Ureter (tissue), 1 donor: ENCODE measurements around the gene TXNDC11. TPM values are rescaled to one million over a fixed set of nuclear protein-coding genes. Genes with fewer than 3 reads are reported as not detected.

Experiments used
- DNase-seq: peaks from one replicate; pipeline ENCODE4 v3.0.0-alpha.2; 2020; ENCODE audit warnings: low spot score
- total RNA-seq: library from RNA; stranded (reverse); gene quantifications from one replicate; pipeline ENCODE4 v1.2.4, GENCODE V29; 2023
- donor health status: DM: yes; HTN: yes; CAD: no.

Gene TXNDC11
- total RNA-seq, 1 donor from 2014 or later, result 49.9 TPM

DNA sequence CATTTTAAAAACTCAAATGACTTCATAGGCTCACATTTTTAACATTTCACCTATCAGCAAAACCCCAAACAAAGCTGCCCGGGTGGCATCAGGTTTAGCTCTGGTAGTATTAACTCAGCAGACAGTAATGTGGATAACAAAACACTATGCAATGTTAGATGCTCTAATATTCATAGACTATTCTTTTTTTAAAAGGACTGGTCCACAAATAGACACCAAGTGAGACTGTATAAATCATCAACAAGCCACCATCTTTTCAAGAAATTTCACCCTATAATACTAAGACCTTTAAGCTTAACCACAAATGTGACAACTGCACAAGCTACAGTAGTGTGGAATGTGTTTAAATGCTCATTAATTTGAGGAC, 54.2 kb downstream of the TXNDC11 start:
- DNase-seq, result no peak

DNA sequence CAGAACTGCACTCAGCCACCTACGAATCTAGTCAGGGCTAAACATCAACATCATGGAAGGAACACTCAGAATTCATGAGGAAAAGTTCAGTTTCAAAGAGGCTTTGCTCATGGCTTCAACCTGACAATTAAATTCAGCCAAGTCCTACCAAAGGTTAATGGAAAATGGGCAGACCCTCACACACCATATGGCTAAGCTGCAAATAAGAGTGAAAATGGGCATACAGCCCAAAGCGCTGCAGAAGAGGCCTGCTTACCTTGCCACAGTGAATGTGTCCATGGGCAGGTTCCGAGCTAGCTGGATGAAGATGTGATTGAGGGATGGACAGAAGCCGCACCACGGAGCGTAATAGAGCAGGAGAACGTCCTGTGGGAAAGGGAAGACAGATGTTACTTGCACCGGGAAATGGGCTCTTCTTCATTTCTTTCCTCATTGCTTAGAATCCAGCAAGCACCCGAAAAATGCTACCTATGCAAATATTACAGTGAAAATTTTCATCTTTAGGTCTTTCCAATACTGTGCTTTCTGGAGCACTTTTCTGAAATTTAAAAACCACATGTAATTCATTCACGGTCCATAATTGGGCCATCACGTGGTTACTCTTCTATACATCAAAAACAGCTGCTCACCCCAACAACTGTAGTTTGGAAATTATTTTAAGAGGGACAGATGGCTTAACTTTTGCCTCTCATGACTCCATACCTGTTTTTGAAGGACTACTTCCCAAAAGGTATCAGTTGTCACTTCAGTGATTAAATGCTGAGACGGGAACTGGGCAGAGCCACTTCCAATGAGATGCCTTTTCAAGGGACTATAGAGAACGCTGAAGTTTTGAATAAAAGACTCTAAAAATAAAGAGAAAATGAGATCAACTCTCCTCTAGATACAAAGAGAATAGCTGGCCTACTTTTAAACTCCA, 54.8 kb downstream of the TXNDC11 start:
- no peak for DNase-seq

DNA sequence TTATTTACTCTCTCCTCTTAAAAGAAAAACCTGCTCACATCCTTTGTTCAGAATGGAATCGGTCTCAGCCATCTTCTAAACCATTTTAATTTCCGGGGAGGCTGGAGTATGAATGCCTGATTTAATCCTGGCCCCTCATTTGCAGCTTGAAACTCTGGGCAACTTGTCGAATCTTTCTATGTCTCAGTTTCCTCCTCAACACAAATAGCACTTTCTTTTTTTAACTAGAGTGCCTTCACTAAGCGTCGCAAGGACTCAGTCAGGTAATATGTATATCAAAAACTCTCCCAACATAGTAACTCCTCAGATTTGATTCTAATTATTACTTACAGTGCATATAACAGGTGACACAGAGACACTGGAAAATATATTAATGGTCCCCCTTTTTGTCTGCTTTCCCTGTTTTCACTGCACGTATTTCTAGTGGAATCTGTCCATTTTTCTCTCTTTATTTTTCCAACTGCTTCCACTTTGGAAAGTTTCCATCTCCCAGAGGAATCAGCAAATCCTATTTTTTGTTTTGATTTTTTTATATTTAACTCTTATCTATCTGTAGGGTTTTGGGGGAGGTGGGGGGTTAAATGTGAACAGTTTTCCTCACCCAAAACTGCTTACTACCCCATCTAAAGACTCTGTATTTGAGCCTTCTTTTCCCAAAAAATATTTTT, 55.8 kb downstream of the TXNDC11 start:
- DNase-seq, result no peak

DNA sequence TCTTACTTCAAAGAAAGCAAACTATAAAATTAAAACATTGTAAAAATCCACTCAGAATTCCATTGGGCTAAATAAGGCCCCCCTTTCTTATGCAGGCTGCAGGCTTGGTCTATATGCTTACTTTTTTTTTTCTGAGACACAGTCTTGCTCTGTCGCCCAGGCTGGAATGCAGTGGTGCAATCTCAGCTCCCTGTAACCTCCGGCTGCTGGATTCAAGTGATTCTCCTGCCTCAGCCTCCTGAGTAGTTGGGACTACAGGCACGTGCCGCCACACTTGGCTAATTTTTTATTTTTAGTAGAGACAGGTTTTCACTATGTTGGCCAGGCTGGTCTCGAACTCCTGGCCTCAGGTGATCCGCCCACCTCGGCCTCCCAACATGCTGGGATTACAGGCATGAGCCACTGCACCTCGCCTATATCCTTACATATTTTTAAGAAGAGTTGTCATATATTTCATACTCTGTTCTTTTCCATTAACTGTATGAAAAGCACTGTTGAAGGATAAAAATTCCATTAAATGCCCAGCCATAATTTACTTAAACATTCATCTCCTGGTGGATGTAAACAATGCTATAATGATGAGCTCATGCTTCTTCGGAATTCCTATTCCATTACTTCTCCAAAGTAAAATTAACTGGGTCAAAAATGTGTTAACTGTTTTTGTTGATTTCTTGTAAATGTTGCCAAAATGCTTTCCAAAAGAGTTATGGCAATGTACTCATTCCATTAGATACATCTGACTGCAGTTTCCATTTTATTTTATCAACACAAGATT, 56.6 kb downstream of the TXNDC11 start:
- no peak for DNase-seq

DNA sequence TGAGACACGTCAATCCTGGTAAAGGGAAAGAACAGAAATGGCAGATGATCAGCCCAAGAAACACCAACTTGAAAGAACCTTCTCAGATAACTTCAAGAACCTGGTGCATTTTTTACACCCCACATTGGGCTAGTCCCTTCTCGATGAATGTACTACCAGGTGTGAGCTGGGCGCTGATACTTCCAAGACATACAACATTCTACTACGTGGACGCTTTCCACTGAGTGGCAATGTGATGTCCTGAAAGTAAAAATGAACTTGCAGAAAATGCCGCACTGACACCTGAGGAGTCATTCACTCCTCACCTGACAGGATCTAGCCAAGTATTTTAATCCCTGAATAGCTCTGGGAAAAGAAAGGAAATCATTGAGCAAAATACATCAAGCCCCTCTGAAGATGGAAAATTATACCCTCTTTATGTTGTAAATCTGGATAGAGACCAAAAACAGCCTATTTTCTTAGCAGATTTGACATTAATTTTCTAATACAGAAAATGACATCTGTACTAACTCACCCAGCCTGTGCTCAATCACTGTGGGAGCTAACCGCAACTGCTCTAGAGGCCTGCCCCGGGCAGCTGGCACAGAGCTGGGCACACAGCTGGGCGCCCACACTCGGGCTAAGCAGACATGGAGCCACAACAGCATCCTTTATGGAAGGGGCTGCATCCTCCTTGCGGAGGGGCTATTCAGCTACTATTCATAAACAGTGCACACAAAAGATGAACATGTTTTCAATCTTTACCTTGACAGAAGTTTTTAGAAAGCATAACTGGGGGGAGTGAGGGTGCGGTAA, 58.2 kb downstream of the TXNDC11 start:
- no peak for DNase-seq

DNA sequence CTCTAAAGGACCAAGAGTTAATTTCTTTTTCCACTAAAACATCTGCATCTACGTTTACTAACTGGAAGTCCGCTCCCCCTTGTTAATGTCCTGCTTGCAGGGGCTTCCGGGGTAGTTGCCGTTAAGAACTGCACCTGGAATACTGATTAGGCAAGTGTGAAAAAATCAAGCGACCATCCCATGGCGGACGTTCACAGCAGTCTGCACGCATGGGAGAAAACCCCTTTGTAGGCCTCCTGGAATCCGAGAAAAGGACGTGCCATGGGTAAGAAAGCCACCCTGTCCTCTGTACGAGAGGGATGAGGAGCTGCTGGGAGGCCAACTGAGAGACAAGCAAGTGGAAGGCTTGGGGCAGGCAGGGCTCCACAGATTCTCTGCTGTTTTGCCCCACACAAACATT, 59.5 kb downstream of the TXNDC11 start:
- no peak for DNase-seq

DNA sequence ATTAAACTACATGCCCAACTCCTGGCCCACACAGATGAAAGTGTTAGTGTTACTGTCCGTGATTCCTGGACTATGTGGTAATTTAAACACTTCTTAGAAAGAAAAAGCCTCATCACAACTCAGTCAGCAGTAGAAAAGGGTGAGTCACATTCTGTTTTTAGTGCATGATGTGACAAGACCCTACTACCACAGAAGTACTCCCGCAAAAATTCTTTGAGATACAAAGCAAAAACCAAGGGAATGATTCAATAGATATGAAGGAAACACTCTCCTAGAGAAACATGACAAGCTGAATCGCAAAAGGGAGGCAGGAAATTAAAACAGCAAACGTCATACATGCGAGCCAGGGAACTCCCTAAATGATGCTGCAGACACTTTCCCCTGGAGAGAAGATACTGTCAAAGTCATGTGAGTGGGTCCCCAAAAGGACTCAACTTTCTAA, 60.0 kb downstream of the TXNDC11 start:
- no peak for DNase-seq

DNA sequence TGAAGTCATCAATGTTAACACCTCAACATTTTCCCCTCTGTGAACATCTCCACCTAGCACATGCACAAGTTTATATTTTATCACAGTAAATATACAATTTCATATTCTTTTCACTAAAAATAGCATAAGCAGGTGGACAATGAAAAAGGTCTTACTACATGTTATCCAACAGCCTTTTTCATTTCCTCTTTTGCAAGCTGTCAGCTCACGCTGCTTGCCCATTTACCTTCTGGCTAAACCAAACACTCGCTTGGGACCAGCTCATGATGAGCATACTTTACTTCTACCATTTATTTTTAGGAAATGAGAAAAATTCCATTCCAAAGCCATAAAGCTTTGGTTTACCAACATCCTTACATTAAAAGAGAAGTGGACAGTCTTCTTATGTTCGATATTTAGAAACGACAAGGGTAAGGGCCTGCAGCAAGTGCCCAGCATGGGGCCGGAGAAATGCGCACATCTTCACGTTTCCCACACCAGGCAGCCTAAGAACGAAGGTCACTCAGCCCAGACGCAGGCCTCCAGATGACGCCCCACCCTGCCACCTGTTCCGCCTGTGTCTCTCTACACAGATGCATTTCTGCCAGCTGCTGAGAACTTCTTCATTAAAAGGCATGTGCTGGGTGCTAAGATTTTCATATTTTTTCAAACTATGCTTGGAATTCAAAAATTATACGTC, 60.5 kb downstream of the TXNDC11 start:
- no peak for DNase-seq

DNA sequence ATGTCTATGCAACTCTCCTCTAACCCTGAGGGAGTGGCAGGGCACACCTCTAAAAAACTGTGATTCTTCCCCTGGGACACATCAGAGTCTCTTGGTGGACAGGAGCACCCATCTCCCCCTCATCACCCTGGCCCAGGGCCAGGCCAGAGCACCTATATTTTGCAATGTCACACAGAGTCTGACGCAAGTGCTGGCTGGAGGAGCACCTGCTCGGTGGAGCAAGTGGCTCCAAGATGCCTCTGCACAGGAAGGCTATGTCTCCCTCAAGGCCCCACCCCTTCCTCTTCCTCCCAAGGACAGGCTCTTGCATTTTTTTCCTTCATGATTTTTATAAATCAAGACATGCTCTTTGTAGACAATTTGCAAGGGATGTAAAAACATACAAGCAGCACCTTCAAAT, 61.1 kb downstream of the TXNDC11 start:
- DNase-seq, result no peak

DNA sequence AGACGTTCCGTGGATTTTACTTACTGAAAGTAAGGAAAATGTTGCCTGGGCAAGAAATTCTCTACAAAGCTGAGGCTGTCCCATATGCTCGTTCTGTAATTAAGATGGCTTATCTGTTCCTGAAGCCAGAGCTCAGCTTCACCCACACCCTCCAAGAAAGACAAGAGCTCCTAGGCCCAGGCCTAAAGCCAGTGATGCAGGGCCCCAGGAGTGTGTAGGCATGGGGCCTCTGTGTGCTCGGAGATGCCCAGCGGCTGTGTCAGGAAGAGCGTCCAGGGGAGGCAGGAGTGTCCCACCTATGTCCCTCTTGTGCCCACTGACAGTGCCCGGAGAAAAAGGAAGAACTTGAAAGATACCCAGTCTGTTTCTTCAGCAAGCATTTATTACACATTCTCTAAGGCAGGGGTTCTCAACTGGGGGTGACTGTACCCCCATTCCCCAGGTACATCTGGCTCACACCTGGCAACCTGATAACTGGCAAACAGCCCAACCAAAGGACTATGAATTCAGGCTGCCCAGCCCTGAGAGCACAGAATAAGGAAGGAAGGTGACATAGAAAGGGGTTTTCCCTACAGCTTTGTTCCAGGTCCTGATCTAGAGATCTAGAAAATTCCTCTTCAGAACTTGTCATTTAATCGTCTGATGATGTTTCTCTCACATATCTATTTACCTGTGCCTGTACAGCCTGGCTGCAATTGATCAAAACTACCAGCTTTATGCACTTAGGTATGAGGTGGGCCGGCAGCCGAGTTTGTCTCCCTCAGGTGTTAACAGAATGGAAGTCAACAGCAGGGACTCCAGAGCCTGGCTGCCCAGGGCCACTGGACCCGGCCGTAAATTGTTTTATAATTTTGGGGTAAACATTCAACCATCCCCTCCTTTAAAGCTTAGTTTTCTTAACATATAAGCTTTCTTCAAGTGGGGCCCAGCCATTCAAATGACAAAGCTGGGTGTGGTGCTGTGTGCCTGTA, 62.4 kb downstream of the TXNDC11 start:
- no peak for DNase-seq

DNA sequence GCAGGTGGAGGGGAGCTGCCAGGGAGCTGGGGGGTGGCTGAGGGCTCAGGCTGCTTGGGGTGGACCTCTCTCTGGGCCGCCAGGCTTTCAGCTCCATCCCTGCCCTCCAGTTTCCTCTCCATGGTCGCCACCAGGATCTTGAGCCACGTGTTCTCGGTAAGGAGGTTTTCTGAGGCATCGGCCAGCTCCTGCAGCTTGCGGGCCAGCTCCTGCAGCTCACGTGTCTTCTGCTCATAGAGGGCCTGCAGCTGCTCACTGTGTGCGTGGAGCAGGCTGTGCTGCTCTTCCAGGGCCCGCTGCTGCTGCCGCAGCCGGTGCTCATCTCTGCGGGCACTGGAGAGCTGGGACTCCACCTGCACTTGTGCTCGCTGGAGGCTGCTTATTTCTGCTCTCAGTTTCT, 63.4 kb downstream of the TXNDC11 start:
- no peak for DNase-seq

DNA sequence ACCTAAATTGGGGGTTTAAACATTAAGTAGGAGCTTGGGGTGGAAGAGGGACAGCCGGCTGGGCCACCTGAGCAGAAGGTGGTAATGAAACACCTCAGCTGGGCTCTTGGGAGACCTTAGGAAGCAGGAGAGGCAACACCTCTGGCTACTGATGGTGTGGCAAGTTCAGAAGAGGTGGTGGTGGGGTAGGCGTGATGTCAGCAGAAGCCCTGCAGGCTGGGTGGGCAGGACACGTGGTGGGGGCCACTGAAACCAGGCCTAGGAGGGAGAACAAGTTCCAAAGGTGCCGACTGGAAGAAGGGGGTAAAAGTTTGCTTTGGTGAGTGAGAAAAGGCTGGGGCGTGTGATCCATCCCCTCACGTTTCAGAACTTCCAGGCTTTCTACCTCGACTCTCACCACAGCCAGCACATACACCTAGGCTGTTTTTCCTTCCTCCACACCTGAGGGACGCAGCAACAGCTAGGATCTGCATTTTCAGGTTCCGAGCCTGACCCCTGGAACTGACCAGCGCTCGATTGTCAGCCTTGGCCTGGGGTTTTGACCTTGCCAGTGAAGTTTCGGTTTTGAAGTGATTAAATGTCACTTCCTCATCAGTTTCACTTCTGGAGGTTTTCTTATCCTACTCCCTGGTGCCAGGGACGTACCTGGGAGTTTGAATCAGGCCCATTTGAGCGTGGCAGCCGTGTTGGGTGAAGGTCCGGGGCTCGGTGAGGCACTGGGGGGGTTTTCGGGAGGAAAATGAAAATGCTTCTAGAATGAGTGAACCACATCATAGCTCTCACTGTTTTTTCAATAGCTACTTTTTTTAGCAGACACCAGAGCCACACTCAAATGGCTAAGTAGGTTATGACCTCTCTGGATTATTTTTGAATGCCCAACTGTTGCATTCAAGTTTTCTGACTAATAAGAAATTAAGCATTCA, 64.4 kb downstream of the TXNDC11 start:
- DNase-seq, result no peak

DNA sequence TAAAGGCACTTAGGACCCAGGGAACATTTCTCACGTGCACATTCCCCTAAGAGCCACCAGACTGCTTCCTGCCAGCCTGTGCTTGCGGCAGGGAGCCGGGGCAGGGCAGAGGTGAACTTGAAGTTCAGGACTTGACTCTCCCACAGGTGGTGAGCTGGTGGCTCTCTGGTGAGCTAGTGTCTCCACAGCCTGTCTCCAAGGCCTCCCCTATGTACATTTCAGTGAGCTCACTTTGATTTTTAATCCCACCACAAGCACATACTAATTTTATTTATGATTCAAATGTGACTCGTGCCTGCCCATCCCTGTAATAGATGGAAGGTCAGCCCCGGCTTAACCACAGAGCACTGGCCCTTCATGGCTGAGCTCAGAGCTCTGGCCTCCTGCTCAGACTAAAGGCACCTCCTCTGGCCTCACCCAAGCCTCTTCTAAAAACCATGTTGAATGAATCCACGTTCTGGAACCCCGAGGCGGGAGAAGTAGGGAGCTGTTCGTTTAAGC, 65.2 kb downstream of the TXNDC11 start:
- DNase-seq, result no peak

DNA sequence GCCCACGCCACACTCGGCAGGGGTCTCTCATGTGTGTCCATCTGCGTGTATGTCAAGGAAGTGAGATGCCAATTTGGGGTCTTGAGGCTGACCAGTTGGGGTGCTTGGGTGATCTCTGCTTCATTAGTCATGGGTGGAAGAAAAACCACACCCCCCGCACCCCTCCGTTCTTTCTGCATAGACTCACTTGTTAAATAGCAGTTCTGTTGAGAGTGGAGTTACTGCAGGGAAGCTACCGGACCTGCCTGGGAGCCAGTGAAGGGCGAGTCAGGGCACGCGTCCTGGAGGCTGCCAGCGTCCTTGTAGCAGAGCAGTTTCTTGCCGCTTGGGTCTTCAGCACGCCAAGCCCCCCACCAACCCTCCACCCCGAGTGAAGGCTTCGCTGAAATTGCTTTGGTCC, 65.9 kb downstream of the TXNDC11 start:
- no peak for DNase-seq

DNA sequence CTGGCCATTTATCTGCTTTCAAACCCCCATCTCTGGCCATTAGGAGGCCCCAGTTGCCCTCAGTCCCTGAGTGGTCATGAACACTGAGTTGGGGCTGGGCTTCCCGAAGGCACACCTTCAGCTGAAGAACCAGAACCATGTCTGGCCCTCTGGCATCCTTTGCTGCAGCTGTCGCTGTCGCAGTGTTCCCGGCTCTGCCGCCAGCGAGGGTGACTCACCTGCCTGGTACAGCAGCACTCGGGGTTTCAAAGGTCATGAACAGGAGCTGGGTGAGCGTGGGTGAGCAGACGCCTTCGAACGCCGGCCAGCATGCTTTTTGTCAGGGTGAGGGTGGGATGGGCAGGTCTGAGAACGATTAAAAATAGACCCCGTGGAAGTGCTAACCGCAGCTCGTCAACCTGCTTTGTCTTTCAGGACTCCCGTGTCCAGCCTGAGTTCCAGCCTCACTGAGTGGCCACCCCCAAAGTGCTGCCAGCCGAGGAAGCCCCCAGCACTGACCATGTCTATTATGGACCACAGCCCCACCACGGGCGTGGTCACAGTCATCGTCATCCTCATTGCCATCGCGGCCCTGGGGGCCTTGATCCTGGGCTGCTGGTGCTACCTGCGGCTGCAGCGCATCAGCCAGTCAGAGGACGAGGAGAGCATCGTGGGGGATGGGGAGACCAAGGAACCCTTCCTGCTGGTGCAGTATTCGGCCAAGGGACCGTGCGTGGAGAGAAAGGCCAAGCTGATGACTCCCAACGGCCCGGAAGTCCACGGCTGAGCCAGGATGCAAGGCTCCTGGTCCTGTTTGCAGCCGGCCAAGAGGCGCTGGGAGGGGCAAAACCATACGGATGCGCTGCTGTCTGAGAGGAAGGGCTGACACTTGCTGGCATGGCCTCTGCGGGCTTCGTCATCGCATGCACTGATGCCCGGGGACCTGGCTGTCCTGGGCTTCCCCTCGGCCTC, 66.8 kb downstream of the TXNDC11 start:
- DNase-seq, result no peak

DNA sequence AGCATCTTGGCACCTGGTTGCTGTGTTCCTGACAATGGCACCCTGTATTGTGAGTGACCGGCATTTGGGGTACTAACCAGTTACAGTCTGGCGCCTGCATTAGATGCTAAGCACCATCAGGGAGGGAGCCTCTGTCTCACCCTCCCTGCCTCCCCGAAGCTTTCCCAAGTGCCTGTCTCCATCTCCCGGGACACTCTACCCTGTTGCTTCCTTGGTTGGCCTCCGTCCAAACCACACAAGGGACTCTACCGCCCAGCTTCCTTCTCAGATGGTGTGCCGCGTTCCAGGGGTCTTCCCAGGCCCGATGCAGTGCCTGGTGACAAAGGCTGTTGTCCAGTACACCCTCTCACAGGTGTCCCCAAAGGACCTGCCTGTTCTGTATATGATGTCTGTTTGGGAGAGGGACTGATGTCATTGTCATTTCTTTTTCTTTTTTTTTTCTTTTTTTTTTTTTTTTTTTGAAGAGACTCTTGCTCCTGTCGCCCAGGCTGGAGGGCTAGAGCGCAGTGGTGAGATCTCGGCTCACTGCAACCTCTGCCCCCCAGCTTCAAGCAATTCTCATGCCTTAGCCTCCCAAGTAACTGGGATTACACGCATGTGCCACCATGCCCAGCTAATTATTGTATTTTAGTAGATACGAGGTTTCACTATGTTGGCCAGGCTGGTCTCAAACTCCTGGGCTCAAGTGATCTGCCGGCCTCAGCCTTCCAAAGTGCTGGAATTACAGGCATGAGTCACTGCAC, 67.7 kb downstream of the TXNDC11 start:
- no peak for DNase-seq
